ENCODE measurements around the gene KHK. TPM values are rescaled to one million over a fixed set of nuclear protein-coding genes. Genes with fewer than 3 reads are reported as not detected.
A peak's percentile ranks its signal among the peaks of the same experiment; 100 is the strongest.

The KHK gene
- total and polyA plus RNA-seq, 2 of the 8 experiments (the other 6 are each of a cell fraction or from before 2014, with no cell fraction given), result 11.0 to 17.7 TPM

DNA sequence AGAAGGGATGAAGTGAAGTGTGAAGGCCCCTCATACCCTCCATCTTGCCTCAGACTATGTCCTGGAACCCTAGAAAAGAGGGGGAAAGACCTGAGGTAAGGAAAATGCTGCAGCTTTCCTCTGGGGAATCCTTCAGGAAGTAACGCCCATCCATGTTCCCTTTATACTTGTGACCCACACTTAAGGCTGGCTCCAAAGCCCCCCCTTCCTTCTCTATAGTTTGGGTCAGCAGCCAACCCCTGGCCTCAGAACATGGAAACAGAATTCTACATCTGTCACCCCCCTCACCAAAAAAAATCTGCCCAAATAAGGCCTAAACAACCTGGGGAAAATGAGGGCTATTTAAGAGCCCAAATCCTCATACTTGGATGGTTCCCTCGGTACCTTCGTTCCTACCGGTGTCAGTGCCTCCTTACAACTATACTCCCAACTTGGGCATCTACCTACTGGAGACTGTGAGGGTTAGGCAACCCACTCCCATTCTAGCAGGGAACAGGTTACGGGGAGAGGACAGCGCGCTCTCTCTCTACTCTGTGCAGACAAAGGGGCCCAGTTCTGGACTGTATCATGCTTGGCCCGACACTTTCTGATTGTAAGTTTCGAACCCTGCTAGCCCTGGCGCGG lies 15.8 kb upstream of the KHK start:
- H3K23me2 ChIP-seq (ENCODE audit: low read depth, low read length), result peaks cover 14% of the 10 kb centered on the region; the same call in 1 of the 2 replicates
- no peak overlapping the region for H4K5ac ChIP-seq (ENCODE audit: insufficient read length, low read depth, low read length)
- H3K36me3 ChIP-seq (ENCODE audit: control insufficient read depth in 2 of 4, insufficient read depth in 4 of 4, low read length in 3 of 4), result peaks cover 10 to 31% (median 16%) of the 10 kb centered on the region in 4 experiments; a peak in 7 of 8 replicates
- no peak overlapping the region for H2BK20ac ChIP-seq (ENCODE audit: low read length)
- peak overlapping the region; percentile 78 to 87 (median 86) for H3K9ac ChIP-seq (replicated peaks in 1 of 4; ENCODE audit: extremely low read depth in 1 of 4, low read depth in 3 of 4, low read length in 3 of 4)
- H3K79me2 ChIP-seq (ENCODE audit: control insufficient read depth in 1 of 2, insufficient read depth in 2 of 2, low read length in 2 of 2), result peaks cover 0 to 12% of the 10 kb centered on the region in 2 experiments; a peak in 3 of 4 replicates
- no peaks in the 10 kb centered on the region for H3K27me3 ChIP-seq (replicated peaks in 1 of 4; ENCODE audit: control insufficient read depth in 3 of 4, extremely low read depth in 1 of 4, insufficient read depth in 3 of 4, low read length in 3 of 4)
- ChIA-PET POLR2A (ENCODE audit: partially characterized antibody) (interaction anchor here (1.0 to 18.5 kb wide), 5 partner anchors 12 to 53 kb away, joined by 3 to 441 read pairs (median 5); partner anchors contain the start of genes ABHD1, AGBL5 and TMEM214), CTCF (ENCODE audit: partially characterized antibody) (interaction anchor here (1.4 to 2.7 kb wide), 4 partner anchors 10 to 16 kb away, joined by 3 to 20 read pairs (median 8); no protein-coding TSS in a partner anchor)
- peak overlapping the region; percentile 72 for H3K56ac ChIP-seq (replicated peaks; ENCODE audit: insufficient read length, low read depth, low read length)
- no peak for FAIRE-seq
- H3K14ac ChIP-seq (ENCODE audit: insufficient read length), result no peak overlapping the region
- H3K18ac ChIP-seq (ENCODE audit: extremely low read depth, low read length), result peak overlapping the region; percentile 51
- peak overlapping the region; percentile 91; the same call in 1 of the 2 replicates for H4K8ac ChIP-seq (ENCODE audit: extremely low read depth, insufficient read depth, low read length)
- peaks cover 0 to 7% (median 4%) of the 10 kb centered on the region in 4 experiments; a peak in 5 of 7 replicates for H3K4me1 ChIP-seq (replicated peaks in 1 of 4; ENCODE audit: control insufficient read depth in 3 of 4, insufficient read depth in 4 of 4, low read length in 3 of 4)
- H2AFZ ChIP-seq (ENCODE audit: low read length), result no peak overlapping the region
- H3K79me1 ChIP-seq (ENCODE audit: low read depth, low read length), result peaks cover 12% of the 10 kb centered on the region; the same call in 1 of the 2 replicates
- H3K9me3 ChIP-seq (ENCODE audit: insufficient read depth in 2 of 2, low read depth in 1 of 2, low read length in 1 of 2), result no peaks in the 10 kb centered on the region
- H3K23ac ChIP-seq (ENCODE audit: insufficient read length), result no peak overlapping the region
- no peak overlapping the region for H4K91ac ChIP-seq (replicated peaks; ENCODE audit: insufficient read length, low read length)
- H2AK5ac ChIP-seq (ENCODE audit: low read depth, low read length), result no peak overlapping the region
- WGBS, 2 experiments (ENCODE audit: extremely low coverage in 1 of 2, insufficient coverage in 1 of 2, insufficient read length in 1 of 2, insufficient replicate concordance in 2 of 2, low coverage in 1 of 2, low lambda C conversion rate in 2 of 2, missing lambda C conversion rate in 1 of 2), result 18% methylated on average over 11 of the region's 11 CpGs; no CpG with 5 or more reads in 1 of the 2 experiments
- H2BK120ac ChIP-seq (replicated peaks; ENCODE audit: low read depth, low read length), result no peak overlapping the region
- peak overlapping the region; percentile 71; the same call in 1 of the 2 replicates for H3K27ac ChIP-seq (ENCODE audit: low read depth, low read length)
- no peak for TF ChIP-seq KDM5A (IDR thresholded peaks at IDR 0.05; ENCODE audit: low read length)
- TF ChIP-seq SAP30 (IDR thresholded peaks at IDR 0.05; ENCODE audit: insufficient read depth, insufficient replicate concordance, low read length), result peak; percentile 67
- peak overlapping the region; percentile 55 for H2BK5ac ChIP-seq (ENCODE audit: low read depth, low read length)
- H2BK12ac ChIP-seq (ENCODE audit: low read depth, low read length), result peak overlapping the region; percentile 28; the same call in 1 of the 2 replicates
- no peak overlapping the region for H2BK15ac ChIP-seq (ENCODE audit: low read length)
- no peak for DNase-seq (ENCODE audit: low read depth in 1 of 2, low spot score in 2 of 2)
- peak overlapping the region; percentile 82 to 99 (median 93) for H3K4me3 ChIP-seq (ENCODE audit: extremely low read depth in 1 of 4, insufficient read depth in 2 of 4, low read depth in 3 of 4, low read length in 4 of 4)
- H3K4ac ChIP-seq (replicated peaks; ENCODE audit: insufficient read length, low read depth, low read length), result peak overlapping the region; percentile 96
- peak overlapping the region; percentile 94 to 99 for H3K4me2 ChIP-seq (ENCODE audit: insufficient read depth in 1 of 2, low read depth in 2 of 2, low read length in 2 of 2)
- H4K20me1 ChIP-seq (replicated peaks in 1 of 2; ENCODE audit: control insufficient read depth in 1 of 2, insufficient read depth in 2 of 2, low read length in 2 of 2), result peaks cover 3 to 6% of the 10 kb centered on the region in 2 experiments
